ENCODE results near the gene TANGO2.

The TANGO2 gene

DNA sequence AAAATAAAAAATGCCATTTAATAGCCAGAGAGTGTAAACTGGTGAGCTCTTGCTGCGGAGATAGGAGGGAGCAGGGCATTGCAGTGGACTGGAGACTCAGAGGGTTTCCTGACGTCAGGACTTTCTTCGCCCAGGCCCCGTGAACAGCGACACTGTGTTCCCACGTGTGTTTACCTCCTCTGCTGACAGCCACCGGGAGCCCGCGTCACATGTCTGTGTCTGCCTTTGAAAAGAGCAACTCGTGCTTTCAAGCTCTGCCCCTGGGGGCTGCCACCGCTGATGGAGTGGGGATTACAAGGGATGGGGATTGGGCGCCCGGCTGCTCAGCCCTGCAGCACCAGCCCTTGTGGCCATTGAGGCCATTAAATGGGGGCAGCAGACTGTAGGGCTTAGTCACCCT lies 3.3 kb downstream of the TANGO2 start:
- Mint-ChIP-seq H3K4me1 (peaks cover 65% of the 10 kb centered on the region), H3K9me3 (no peaks in the 10 kb centered on the region), H3K27me3 (peaks cover under 1% of the 10 kb centered on the region), H3K4me3 (no peak overlapping the region), H3K27ac (no peak overlapping the region)
- DNase-seq (no peak), ATAC-seq (no peak)

DNA sequence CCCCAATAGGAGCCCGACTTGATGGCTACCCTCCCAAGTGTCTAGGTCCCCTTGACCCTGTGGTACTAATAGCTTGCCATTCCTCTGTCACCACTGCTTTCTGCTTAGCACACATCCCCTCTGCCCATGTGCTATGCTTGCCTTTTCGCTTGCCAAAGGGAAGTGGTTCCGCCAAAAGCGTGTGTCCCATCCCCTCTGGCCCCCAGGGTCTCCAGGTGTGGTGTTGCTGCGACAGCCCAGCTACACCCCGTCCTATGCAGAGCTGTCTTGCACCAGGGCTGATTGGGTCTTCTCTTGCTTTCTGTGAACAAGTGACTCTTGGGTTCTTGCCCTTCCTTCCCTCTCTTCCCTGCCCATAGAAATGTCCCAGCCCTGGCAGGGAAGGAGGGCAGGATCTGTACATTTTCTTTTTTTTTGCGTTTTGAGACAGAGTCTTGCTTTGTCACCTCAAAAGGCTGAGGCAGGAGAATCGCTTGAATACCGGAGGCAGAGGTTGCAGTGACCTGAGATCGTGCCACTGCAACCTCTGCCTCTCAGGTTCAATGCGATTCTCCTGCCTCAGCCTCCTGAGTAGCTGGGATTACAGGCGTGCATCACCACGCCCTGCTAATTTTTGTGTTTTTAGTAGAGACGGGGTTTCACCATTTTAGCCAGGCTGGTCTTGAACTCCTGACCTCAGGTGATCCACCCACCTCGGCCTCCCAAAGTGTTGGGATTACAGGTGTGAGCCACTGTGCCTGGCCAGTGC lies 3.9 kb downstream of the TANGO2 start:
- Mint-ChIP-seq H3K4me3 (no peak overlapping the region), H3K9me3 (no peaks in the 10 kb centered on the region), H3K27ac (no peak overlapping the region), H3K27me3 (no peaks in the 10 kb centered on the region), H3K4me1 (peaks cover 71% of the 10 kb centered on the region)
- DNase-seq (no peak), ATAC-seq (no peak)

DNA sequence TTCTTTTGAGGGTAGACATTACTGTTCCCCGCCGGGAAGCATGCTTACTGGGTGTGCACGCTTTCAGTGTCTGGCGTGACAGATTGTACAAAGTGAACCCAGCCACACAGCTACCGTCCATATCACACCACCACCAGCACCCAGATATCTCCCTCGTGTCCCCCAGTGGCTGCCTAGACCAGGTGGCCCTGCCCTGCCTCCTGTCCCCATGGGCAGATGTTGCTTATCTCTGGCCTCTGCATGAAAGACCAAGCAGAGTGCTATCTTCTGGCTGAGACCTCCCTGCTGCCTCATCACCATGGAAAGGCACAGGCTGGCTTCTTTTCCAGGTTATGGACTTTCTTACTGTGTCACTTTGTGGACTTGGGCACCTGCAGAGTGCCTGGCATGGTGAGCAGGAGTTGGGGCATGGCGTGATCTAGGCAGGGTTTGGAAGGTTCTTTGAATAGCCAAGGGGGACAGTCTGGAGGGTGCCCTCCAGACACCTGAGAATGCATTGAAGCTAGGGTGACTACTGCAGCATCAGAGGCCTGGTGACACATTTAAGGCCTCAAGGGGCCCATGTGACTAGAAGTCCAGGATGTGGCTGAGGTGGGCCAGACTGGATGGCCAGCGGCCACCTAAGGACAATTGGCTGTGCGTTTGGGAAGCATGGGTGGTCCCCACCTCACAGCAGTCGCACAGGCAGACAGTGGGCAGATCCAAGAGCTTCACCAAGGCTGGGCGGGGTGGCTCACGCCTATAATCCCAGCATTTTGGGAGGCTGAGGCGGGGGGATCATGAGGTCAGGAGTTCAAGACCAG lies 4.7 kb downstream of the TANGO2 start:
- no peaks in the 10 kb centered on the region for H3K27me3 Mint-ChIP-seq
- peaks cover 64% of the 10 kb centered on the region for H3K4me1 Mint-ChIP-seq
- peak overlapping the region in 1 of 2 donors; percentile 68 for H3K27ac Mint-ChIP-seq

GRCh38 chr22:20026204-20026908 lies 5.4 kb downstream of the TANGO2 start:
- no peaks in the 10 kb centered on the region for H3K27me3 Mint-ChIP-seq
- peaks cover 64% of the 10 kb centered on the region for H3K4me1 Mint-ChIP-seq
- H3K9me3 Mint-ChIP-seq = no peaks in the 10 kb centered on the region
- no peak overlapping the region for H3K4me3 Mint-ChIP-seq
- no peak for DNase-seq
- no peak for ATAC-seq
- H3K27ac Mint-ChIP-seq = no peak overlapping the region

More for the DNA sequence above, 4.7 kb downstream of the TANGO2 start:
- H3K9me3 Mint-ChIP-seq = no peaks in the 10 kb centered on the region
- DNase-seq (no peak), ATAC-seq (no peak)
- no peak overlapping the region for H3K4me3 Mint-ChIP-seq

GRCh38 chr22:20026996-20027601 lies 6.2 kb downstream of the TANGO2 start:
- no peaks in the 10 kb centered on the region for H3K9me3 Mint-ChIP-seq
- peaks cover 62% of the 10 kb centered on the region for H3K4me1 Mint-ChIP-seq
- no peaks in the 10 kb centered on the region for H3K27me3 Mint-ChIP-seq
- ATAC-seq (no peak), DNase-seq (no peak)
- H3K27ac Mint-ChIP-seq = no peak overlapping the region
- no peak overlapping the region for H3K4me3 Mint-ChIP-seq

- Mint-ChIP-seq H3K27me3 (no peaks in the 10 kb centered on the region), H3K9me3 (no peaks in the 10 kb centered on the region), H3K27ac (no peak overlapping the region), H3K4me1 (peaks cover 57% of the 10 kb centered on the region), H3K4me3 (no peak overlapping the region)
- ATAC-seq (no peak), DNase-seq (no peak)
Measured at GRCh38 chr22:20027966-20028854, 7.3 kb downstream of the TANGO2 start.

- Mint-ChIP-seq H3K4me1 (peaks cover 53% of the 10 kb centered on the region), H3K27me3 (no peaks in the 10 kb centered on the region), H3K9me3 (no peaks in the 10 kb centered on the region), H3K27ac (peak overlapping the region in 1 of 2 donors; percentile 7), H3K4me3 (no peak overlapping the region)
- ATAC-seq (no peak), DNase-seq (no peak)
Measured at GRCh38 chr22:20028855-20029549, 8.1 kb downstream of the TANGO2 start.

GRCh38 chr22:20029550-20030225 lies 8.8 kb downstream of the TANGO2 start:
- Mint-ChIP-seq H3K9me3 (no peaks in the 10 kb centered on the region), H3K4me3 (no peak overlapping the region), H3K27ac (no peak overlapping the region), H3K27me3 (no peaks in the 10 kb centered on the region), H3K4me1 (peaks cover 50% of the 10 kb centered on the region)
- DNase-seq (no peak), ATAC-seq (no peak)

GRCh38 chr22:20031732-20032406 lies 11.0 kb downstream of the TANGO2 start:
- Mint-ChIP-seq H3K4me3 (no peak overlapping the region), H3K27ac (peak overlapping the region in 1 of 2 donors; percentile 59), H3K9me3 (no peaks in the 10 kb centered on the region), H3K4me1 (peaks cover 52% of the 10 kb centered on the region), H3K27me3 (no peaks in the 10 kb centered on the region)
- ATAC-seq (no peak), DNase-seq (no peak)

- DNase-seq (no peak), ATAC-seq (no peak)
- H3K4me1 Mint-ChIP-seq = peaks cover 54% of the 10 kb centered on the region
- no peak overlapping the region for H3K27ac Mint-ChIP-seq
- no peaks in the 10 kb centered on the region for H3K27me3 Mint-ChIP-seq
- no peak overlapping the region for H3K4me3 Mint-ChIP-seq
- H3K9me3 Mint-ChIP-seq = no peaks in the 10 kb centered on the region
Measured at GRCh38 chr22:20032407-20032991, 11.6 kb downstream of the TANGO2 start.

DNA sequence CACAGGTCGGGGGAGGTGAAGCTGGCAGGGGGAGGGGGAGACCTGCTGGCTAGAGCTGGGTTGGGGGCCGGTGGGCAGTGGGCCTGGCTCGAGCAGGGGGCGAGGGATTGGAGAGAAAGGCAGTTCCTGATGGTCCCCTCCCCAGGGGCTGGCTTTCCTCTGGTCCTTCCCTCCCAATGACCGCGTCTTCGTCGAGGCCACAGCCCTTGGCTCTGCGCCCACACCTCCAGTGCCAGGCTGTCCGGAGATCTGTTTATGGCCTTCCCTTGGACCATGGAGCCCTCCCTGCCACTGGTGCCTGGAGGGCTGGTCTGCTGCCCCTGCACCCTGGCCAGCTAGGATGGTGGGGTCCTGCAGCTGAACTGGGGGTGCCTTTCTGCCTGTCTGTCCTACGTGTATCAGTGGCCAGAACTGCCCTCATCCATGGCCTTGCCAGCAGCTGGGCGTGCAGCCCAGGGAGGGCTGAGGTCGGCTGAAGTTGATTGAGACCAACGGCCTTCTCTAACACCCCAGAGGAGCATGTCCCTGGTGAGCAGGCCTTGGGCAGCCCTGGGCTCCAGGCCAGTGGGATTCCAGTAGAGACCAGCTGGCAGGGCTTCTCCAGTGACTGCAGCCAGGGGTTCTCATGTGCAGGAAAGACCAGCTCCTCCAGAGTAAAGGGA lies 12.3 kb downstream of the TANGO2 start:
- Mint-ChIP-seq H3K4me3 (no peak overlapping the region), H3K27me3 (no peaks in the 10 kb centered on the region), H3K4me1 (peaks cover 59% of the 10 kb centered on the region), H3K27ac (no peak overlapping the region), H3K9me3 (no peaks in the 10 kb centered on the region)
- no peak for DNase-seq
- ATAC-seq = no peak

GRCh38 chr22:20034143-20034542 lies 13.2 kb downstream of the TANGO2 start:
- no peak for DNase-seq
- no peak overlapping the region for H3K27ac Mint-ChIP-seq
- H3K4me1 Mint-ChIP-seq = peaks cover 55% of the 10 kb centered on the region

More at GRCh38 chr22:20034143-20034542, 13.2 kb downstream of the TANGO2 start:
- no peaks in the 10 kb centered on the region for H3K9me3 Mint-ChIP-seq
- ATAC-seq = no peak
- no peaks in the 10 kb centered on the region for H3K27me3 Mint-ChIP-seq
- H3K4me3 Mint-ChIP-seq = no peak overlapping the region

Measured in stimulated activated naive CD8-positive, alpha-beta T cell treated with anti-CD3 and anti-CD28 coated beads, Interleukin-15, amount 100 ng/mL, for 72 hours (primary cell).